Heart right ventricle (tissue), 16 donors: ENCODE results near the gene FGF18. TPM values are rescaled to one million over a fixed set of nuclear protein-coding genes. Genes with fewer than 3 reads are reported as not detected.

Source experiments
- ATAC-seq, 8 donors: fragments of 200-7000 bp; cut with Tn5 transposase; one replicate each; pipeline ENCODE4 v1.9.1; 2020; ENCODE audit warnings: mild to moderate bottlenecking in 8 of 8, moderate library complexity in 8 of 8, moderate number of reproducible peaks in 1 of 8
- DNase-seq, 2 donors: peaks; one replicate each; pipeline ENCODE4 v3.0.0-alpha.2; 2020
- H3K27ac ChIP-seq, 10 donors: fragments of 200-600 bp; sonication (generic) in 2 of 10; one replicate each; pipeline versions ENCODE4 v1.5.0 to v1.8.0; 2020 to 2022; ENCODE audit warnings: mild to moderate bottlenecking in 3 of 10
- H3K27me3 ChIP-seq, 7 donors: fragments of 200-600 bp; one replicate each; pipeline ENCODE4 v1.8.0; 2021 to 2022; ENCODE audit warnings: mild to moderate bottlenecking in 2 of 7
- H3K36me3 ChIP-seq, 9 donors: fragments of 200-600 bp; sonication (generic) in 1 of 9; one replicate each; pipeline versions ENCODE4 v1.5.0 to v1.8.0; 2020 to 2022; ENCODE audit warnings: mild to moderate bottlenecking in 2 of 9
- H3K4me1 ChIP-seq, 9 donors: fragments of 200-600 bp; sonication (generic) in 1 of 9; one replicate each; pipeline versions ENCODE4 v1.5.0 to v1.8.0; 2020 to 2022; ENCODE audit warnings: mild to moderate bottlenecking in 4 of 9
- H3K4me3 ChIP-seq, 10 donors: fragments of 200-600 bp; sonication (generic) in 2 of 10; one replicate each; pipeline versions ENCODE4 v1.5.0 to v1.8.0; 2020 to 2022; ENCODE audit warnings: mild to moderate bottlenecking in 7 of 10, moderate library complexity in 2 of 10
- H3K9me3 ChIP-seq, 11 donors: fragments of 200-600 bp in 10 of 11; sonication (generic) in 2 of 11; one replicate each; pipeline versions ENCODE4 v1.5.0 to v1.8.0; 2013 to 2022; ENCODE audit warnings: mild to moderate bottlenecking in 2 of 11, control low read depth in 1 of 11, moderate library complexity in 1 of 11
- CTCF ChIP-seq, 9 donors: fragments of 200-600 bp; sonication (generic) in 2 of 9; IDR thresholded peaks; one replicate each; pipeline versions ENCODE4 v1.5.0 to v1.8.0; 2021 to 2022; ENCODE audit warnings: antibody characterized with exemption in 9 of 9, mild to moderate bottlenecking in 5 of 9, moderate library complexity in 1 of 9
- WGBS, 2 donors: extraction: QIAGEN DNeasy Blood & Tissue Kit; methylation state at CpG; one replicate each; pipeline ENCODE4 v1.1.7; 2013; ENCODE audit warnings: inconsistent platforms in 1 of 2; 5-methylcytosine and 5-hydroxymethylcytosine counted together
- intact Hi-C, 10 donors: fragments of 100-400 bp; cut with DNase I; formaldehyde crosslinking; loops; one replicate each; pipeline versions ENCODE4 v1.11.1 to v1.14.2; 2022
- polyA plus RNA-seq, 2 donors: library from polyadenylated mRNA; stranded (reverse); fragments of 200-250 nt; gene quantifications; one replicate each; pipeline ENCODE4 v1.2.3, GENCODE V29; 2013
- total RNA-seq, 10 donors: library from RNA; stranded (reverse); fragmentation: NEBNext Ultra II Directional in 3 of 10; extraction: Animal tissue kit (Norgen Biotek cat#: 25700) in 3 of 10; gene quantifications; one replicate each; pipeline versions ENCODE4 v1.2.1 to v1.2.4, GENCODE V29; 2021 to 2023
- donor health status: Arrhythmogenic right ventricular cardiomyopathy.
- donor health status: ischemic (EF 13 %, LVEDD 7.1; RV severe dilation, severe dysfunction).
- donor health status: healthy with polysubstance abuse.
- donor health status: DM: no; HTN: yes; CAD: no.
- donor health status: DM: no; HTN: no; CAD: no.
- donor health status: ischemic (EF 25% LVEDD 6.9; RV normal size, moderate dysfunction).
- donor health status: ischemic (EF 25% LVEDD 5.7; RV mildly dilated, moderate dysfunction).
- donor health status: healthy.
- donor health status: DM: yes; HTN: yes; CAD: no.
- donor health status: Ischemic cardiomyopathy.
- donor health status: ischemic (EF 35%, LVEDD 5.7; RV mildly dilated, moderate dysfunction).
- donor health status: nonischemic (EF 11% LVEDD 7.7; RV severe dilation, severe dysfunction).
- donor health status: DM: yes; HTN: yes; CAD: no.
- donor health status: PGD.
- donor health status: ischemic (EF 29% LVEDD 5.4; RV normal size, mild dysfunction).
- donor health status: nonischemic (EF 23%, LVEDD 6.1; RV moderate dilation, normal function).

Gene FGF18
- total and polyA plus RNA-seq, 12 donors: 1.7 to 39.2 (median 13.7) TPM

GRCh38 chr5:171492781-171493180 lies 73.3 kb downstream of the FGF18 start:
- H3K27me3 ChIP-seq: no peaks in the 10 kb centered on the region
- H3K4me3 ChIP-seq: no peak overlapping the region
- intact Hi-C loops: no loop called here
- no peaks in the 10 kb centered on the region for H3K36me3 ChIP-seq
- 77 to 80% methylated on average over 10 of the region's 10 CpGs for WGBS, 2 donors
- no peak for TF ChIP-seq CTCF (IDR thresholded peaks at IDR 0.05)
- DNase-seq (no peak), ATAC-seq (no peak)
- no peaks in the 10 kb centered on the region for H3K9me3 ChIP-seq
- no peak overlapping the region for H3K27ac ChIP-seq
- H3K4me1 ChIP-seq: peaks cover 6 to 45% (median 27%) of the 10 kb centered on the region in 9 donors

- no peak for DNase-seq
- intact Hi-C loops: no loop called here
- ATAC-seq: peak in 2 of 8 donors; percentile 1 to 13
- peak overlapping the region; percentile 41 to 94 (median 84) for H3K27ac ChIP-seq
- H3K4me3 ChIP-seq: peak overlapping the region in 1 of 10 donors; percentile 3
- H3K9me3 ChIP-seq: no peaks in the 10 kb centered on the region
- H3K27me3 ChIP-seq: no peaks in the 10 kb centered on the region
- no peaks in the 10 kb centered on the region for H3K36me3 ChIP-seq
- WGBS, 2 donors: 86 to 88% methylated on average over 14 of the region's 14 CpGs
- no peak for TF ChIP-seq CTCF (IDR thresholded peaks at IDR 0.05)
- peaks cover 6 to 45% (median 27%) of the 10 kb centered on the region in 9 donors for H3K4me1 ChIP-seq
These were observed 74.4 kb downstream of the FGF18 start for GRCh38 chr5:171493646-171494393.

GRCh38 chr5:171494452-171495121 lies 75.1 kb downstream of the FGF18 start:
- ATAC-seq (peak; percentile 82 to 92 (median 88)), DNase-seq (peak; percentile 66 to 71)
- peaks cover 6 to 45% (median 27%) of the 10 kb centered on the region in 9 donors for H3K4me1 ChIP-seq
- no peak for TF ChIP-seq CTCF (IDR thresholded peaks at IDR 0.05)
- H3K36me3 ChIP-seq: no peaks in the 10 kb centered on the region
- no peaks in the 10 kb centered on the region for H3K27me3 ChIP-seq
- peak overlapping the region in 2 of 10 donors; percentile 3 to 18 for H3K4me3 ChIP-seq
- WGBS, 2 donors: 12 to 16% methylated on average over 17 of the region's 17 CpGs
- H3K9me3 ChIP-seq: no peaks in the 10 kb centered on the region
- H3K27ac ChIP-seq: peak overlapping the region; percentile 41 to 94 (median 84)
- intact Hi-C loops: loop anchor here in 1 of 10 donors (5.0 kb wide), 1 partner anchor 103 kb away; no protein-coding TSS in a partner anchor

- Histone ChIP-seq H3K36me3 (no peaks in the 10 kb centered on the region), H3K4me3 (peak overlapping the region in 1 of 10 donors; percentile 3), H3K27me3 (no peaks in the 10 kb centered on the region), H3K9me3 (no peaks in the 10 kb centered on the region), H3K27ac (peak overlapping the region; percentile 41 to 94 (median 84)), H3K4me1 (peaks cover 6 to 45% (median 27%) of the 10 kb centered on the region in 9 donors)
- 41 to 51% methylated on average over 5 of the region's 5 CpGs for WGBS, 2 donors
- TF ChIP-seq CTCF (IDR thresholded peaks at IDR 0.05): no peak
- peak in 1 of 2 donors; percentile 26 for DNase-seq
- intact Hi-C loops: loop anchor here in 1 of 10 donors (5.0 kb wide), 1 partner anchor 102 kb away; no protein-coding TSS in a partner anchor
- peak; percentile 8 to 67 (median 36) for ATAC-seq
These were observed 75.8 kb downstream of the FGF18 start for GRCh38 chr5:171495122-171495700.
